ENCODE data around the gene SH3RF2.
"Not testable (repeated sequence)": the region's sequence is repeated elsewhere in the genome, so short reads cannot be mapped to it uniquely, and the experiment has no call there.

Gene SH3RF2

DNA sequence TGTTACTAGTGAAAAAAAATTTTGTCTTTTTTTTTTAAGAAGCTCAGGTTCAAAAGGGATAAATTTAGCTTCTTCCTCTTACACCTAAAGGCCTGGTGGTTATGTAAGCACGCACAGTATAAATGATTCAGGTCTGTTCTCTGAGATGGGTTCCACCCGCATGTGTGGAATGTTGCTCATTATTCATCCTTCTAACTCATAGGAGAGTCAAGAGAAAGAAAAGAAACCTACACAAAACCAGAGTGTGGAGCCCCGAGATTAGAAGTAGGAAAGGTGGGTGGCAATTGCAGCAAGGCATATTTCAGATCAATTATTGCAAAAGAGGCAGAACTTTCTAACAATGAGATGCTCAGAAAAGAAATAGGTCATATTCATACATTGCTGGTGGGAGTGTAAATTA lies 155.5 kb downstream of the SH3RF2 start:
- DNase-seq, result no peak

DNA sequence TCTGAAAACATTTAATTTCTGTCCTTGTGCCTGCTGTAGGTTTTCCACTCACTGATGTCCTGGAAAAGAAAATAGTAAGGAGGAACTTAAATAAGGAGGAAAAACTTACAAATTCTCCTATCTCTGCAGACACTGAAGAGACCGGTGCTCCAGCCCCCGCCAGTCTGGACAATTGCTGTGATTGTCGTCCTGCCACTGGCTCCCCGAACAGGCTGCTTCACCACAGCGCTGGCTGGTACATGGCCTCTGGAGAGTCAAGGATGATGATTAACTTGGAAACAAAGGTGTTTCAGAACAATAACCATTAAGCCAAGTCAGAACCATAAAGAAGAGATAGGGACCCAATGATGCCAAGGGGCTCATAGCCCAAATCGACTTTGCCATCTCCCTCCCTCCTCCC lies 161.7 kb downstream of the SH3RF2 start:
- DNase-seq, result no peak

DNA sequence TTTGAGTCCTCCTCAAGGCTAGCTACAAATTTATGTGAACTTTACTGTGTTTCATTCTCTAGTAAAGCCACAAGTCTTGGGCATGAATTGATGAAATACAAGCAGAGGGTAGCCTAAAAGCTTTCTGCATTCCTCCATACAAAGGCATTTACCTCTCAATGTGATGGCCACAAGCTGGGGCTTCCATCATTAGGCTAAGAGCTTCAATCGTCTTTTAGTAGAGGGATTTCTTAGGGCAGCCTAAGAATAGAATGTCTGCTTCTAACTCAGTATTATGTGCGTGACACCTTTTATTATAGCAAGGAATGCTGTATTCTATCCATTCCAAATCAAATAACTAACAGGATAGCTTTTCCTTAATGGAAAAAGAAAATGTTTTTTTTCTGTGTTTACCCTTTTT lies 165.3 kb downstream of the SH3RF2 start:
- DNase-seq, result no peak

DNA sequence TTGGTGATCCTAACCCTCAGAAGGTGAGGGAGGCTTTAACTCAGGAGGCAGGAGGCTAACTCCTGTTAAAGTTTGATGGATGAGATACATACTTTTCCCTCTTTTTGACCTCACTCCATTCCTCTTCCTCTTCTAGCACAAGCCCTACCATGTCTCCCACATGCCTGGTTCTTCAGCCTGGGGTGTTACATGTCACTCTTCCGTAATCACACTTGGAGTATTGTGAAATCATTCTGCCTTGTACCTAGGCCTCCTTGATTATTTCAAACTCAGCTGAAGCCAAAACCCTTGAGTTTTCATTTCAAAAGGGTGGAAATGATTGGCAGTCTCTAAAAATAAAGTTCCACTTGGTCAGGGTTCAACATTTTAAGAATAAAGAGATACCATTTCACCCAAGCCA lies 167.2 kb downstream of the SH3RF2 start:
- DNase-seq, result no peak

DNA sequence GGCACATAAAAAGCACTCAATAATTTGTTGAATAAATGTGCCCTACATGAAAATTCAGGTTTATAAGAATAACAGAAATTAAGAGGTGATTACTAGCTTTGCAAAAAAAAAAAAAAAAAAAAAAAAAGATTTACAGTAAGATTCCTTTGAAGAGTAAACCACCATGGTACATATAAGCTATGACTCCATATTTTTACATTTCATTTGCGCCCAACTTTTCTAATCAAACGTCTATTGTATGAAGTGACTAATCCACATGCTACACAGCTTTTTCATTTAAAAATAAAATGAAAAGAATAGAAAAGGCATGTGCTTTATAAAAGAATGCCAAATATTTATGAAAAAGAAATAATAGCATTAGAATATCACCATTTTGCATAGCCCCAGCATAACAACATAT lies 169.1 kb downstream of the SH3RF2 start, which contains the start of gene PLAC8L1:
TSS of gene PLAC8L1 (minus strand) at position 101 of the 400 bp plus-strand sequence. CDS start 1,266 bp downstream, outside the sequence.
- no peak for DNase-seq

DNA sequence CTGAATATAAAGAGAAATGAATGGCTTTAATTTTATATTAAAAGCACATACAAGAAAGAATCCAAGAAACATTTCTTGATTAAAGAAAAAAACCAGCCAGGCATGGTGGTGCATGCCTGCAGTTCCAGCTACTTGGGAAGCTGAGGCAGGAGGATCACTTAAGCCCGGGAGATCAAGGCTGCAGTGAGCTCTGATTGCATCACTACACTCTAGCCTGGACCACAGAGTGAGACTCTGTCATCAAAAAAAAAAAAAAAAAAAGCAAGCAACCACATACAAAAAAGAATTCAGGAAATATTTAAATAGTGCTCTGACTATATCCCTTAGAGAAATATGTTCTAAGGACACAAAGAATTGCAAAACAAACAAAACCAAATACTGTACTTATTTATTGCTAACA lies 171.5 kb downstream of the SH3RF2 start:
- DNase-seq, result no peak

DNA sequence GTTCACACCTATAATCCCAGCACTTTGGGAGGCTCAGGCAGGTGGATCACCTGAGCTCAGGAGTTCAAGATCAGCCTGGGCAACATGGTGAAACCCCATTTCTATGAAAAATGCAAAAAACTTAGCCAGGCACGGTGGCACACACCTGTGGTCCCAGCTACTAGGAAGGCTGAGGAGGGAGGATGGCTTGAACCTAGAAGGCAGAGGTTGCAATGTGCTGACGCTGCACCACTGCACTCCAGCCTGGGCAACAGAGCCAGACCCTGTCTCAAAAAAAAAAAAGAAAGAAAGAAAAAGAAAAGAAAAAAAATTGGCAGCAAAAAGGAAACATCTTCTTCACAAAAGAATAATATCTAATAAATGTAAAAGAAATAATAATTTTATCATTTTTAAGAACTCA lies 172.5 kb downstream of the SH3RF2 start:
- not testable (repeated sequence) for DNase-seq

DNA sequence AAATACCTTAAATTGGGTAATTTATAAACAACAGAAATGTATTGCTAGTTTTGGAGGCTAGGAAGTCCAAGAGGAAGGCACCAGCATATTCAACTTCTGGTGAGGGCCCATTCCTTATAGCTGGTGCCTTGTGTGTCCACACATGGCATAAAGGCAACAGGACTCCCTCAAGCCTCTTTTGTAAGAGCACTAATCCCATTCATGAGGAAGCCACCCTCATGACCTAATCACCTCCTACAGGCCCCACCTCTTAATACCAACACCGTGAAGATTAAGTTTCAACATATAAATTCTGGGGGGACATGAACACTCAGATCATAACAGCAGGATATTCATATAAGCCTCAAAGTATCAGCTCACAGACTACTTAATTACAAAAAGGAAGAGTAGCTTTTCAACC lies 173.0 kb downstream of the SH3RF2 start:
- DNase-seq, result no peak

DNA sequence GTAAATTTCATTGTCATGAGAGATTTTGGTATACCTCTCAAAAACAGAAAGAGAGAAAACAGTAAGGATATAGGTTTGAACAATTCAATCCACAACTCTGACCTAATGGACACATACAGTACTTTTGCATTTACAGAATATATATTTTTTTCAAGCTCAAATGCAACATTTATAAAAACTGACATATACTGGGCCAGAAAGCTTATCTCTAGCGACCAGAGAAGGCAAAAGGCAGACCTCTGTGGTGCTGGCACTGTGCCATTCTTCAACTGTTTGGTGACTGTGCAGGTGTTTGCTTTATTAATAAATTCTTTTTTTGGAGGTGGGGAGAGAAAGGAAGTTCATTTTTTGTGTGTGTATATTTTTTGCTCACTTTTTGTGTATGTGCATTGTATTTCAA lies 175.0 kb downstream of the SH3RF2 start:
- no peak for DNase-seq

DNA sequence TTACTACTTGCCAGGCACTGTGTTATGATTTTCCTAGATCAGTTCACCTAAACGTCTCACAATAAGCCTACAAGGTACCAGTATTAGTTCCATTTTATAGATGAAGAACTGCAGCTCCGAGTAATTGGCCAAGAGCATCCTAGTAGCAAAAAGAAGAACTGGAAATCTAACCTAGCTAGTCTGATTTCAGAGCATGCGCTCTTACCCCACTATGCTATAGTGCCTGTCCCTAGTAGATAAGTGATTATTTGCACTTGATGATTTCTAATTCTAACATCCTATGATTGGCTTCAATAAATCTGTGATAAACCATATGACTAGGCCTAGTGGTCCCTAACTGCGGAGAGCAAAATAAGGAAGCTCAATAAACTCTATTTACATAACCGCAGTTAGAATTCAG lies 176.1 kb downstream of the SH3RF2 start:
- DNase-seq, result no peak
